ENCODE data around the gene ARHGAP5. TPM values are rescaled to one million over a fixed set of nuclear protein-coding genes. Genes with fewer than 3 reads are reported as not detected.

The ARHGAP5 gene
- total and polyA plus RNA-seq, 9 of the 15 experiments (the other 6 are each of a cell fraction or from before 2014, with no cell fraction given): 3.1 to 21.8 (median 12.1) TPM

GRCh38 chr14:32076278-32077080 lies 625 bp upstream of the ARHGAP5 start (continued):
- TF ChIP-seq PTRF (tag; IDR thresholded peaks at IDR 0.05): no peak
- TF ChIP-seq THAP7 (CRISPR knock-in tag; IDR thresholded peaks at IDR 0.05): no peak
- TF ChIP-seq CC2D1A (IDR thresholded peaks at IDR 0.05): no peak
- peak; percentile 91 for TF ChIP-seq HLTF (IDR thresholded peaks at IDR 0.05)
- peak; percentile 33; the same call in 1 of the 2 replicates for TF ChIP-seq AFF4 (CRISPR knock-in tag; IDR thresholded peaks at IDR 0.05)
- TF ChIP-seq BCL6 (CRISPR knock-in tag; IDR thresholded peaks at IDR 0.05): no peak
- no peak for TF ChIP-seq BMI1 (IDR thresholded peaks at IDR 0.05; ENCODE audit: low read length)
- no peak for TF ChIP-seq SAFB (IDR thresholded peaks at IDR 0.05; ENCODE audit: borderline replicate concordance, low read depth, low read length)
- no peak for TF ChIP-seq ETV6 (IDR thresholded peaks at IDR 0.05; ENCODE audit: borderline replicate concordance in 1 of 2, low read depth in 2 of 2, low read length in 1 of 2)
- TF ChIP-seq ETV6 (CRISPR knock-in tag; IDR thresholded peaks at IDR 0.05; ENCODE audit: borderline replicate concordance): no peak
- no peak for TF ChIP-seq CBX1 (IDR thresholded peaks at IDR 0.05; ENCODE audit: low read depth)
- TF ChIP-seq ZBTB1 (CRISPR knock-in tag; IDR thresholded peaks at IDR 0.05; ENCODE audit: borderline replicate concordance, low read depth): no peak
- 0 out of 2 replicates have a peak, but pooled peaks have one; percentile 41 for TF ChIP-seq OTX1 (CRISPR knock-in tag; IDR thresholded peaks at IDR 0.05)
- TF ChIP-seq KDM2B (CRISPR knock-in tag; IDR thresholded peaks at IDR 0.05): no peak
- no peak for TF ChIP-seq ZBED1 (IDR thresholded peaks at IDR 0.05)
- 0 out of 2 replicates have a peak, but pooled peaks have one; percentile 12 for TF ChIP-seq SOX6 (IDR thresholded peaks at IDR 0.05)
- no peak; the same call in 1 of the 2 replicates for TF ChIP-seq PHF21A (IDR thresholded peaks at IDR 0.05; ENCODE audit: borderline replicate concordance, low read depth)
- TF ChIP-seq E2F4 (CRISPR knock-in tag; IDR thresholded peaks at IDR 0.05; ENCODE audit: low read depth): no peak
- TF ChIP-seq ZNF217 (CRISPR knock-in tag; IDR thresholded peaks at IDR 0.05): no peak
- no peak for TF ChIP-seq ZKSCAN3 (CRISPR knock-in tag; IDR thresholded peaks at IDR 0.05)
- no peak for TF ChIP-seq CHD4 (IDR thresholded peaks at IDR 0.05; ENCODE audit: insufficient read depth, insufficient replicate concordance, low read depth, low read length, poor library complexity, severe bottlenecking)
- TF ChIP-seq THAP12 (CRISPR knock-in tag; IDR thresholded peaks at IDR 0.05): no peak

Measured in K562 (cell line).